Stimulated activated CD4-positive, alpha-beta T cell treated with anti-CD3 and anti-CD28 coated beads, TNF-alpha, amount 100 ng/mL, for 24 hours (primary cell): Measurements from ENCODE around the gene RAB30.
A peak's percentile ranks its signal among the peaks of the same experiment; 100 is the strongest.
"Not testable (repeated sequence)": the region's sequence is repeated elsewhere in the genome, so short reads cannot be mapped to it uniquely, and the experiment has no call there.

ENCODE experiments used
- DNase-seq, 3 experiments: peaks; one replicate each; pipeline ENCODE4 v3.0.0-alpha.2; 2020; ENCODE audit warnings: low read depth in 3 of 3

RAB30 gene

DNA sequence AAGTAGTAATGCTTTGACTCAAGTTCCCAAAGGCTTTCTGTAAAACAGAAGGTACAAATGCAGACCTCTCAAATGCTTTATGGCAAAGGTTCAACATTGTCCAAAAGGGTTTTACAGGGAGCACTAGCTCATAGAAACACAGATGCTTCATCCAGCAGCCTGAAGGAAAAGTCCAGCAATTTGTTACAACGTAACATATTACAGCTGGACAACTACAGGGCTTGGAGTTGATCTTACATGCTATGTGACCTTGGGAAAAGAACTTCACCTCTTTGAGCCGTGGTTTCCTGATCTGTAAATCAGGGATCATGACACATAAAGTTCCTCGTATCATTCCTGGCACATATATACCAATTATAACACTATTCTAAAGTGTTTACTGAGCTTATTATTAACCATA lies 85.3 kb downstream of the RAB30 start:
- no peak for DNase-seq

GRCh38 chr11:82981852-82982251 lies 89.8 kb downstream of the RAB30 start:
- no peak for DNase-seq

GRCh38 chr11:82980947-82981346 lies 90.8 kb downstream of the RAB30 start:
- no peak for DNase-seq

- no peak for DNase-seq
Measured at GRCh38 chr11:82980292-82980691, 91.4 kb downstream of the RAB30 start.

- no peak for DNase-seq
Measured at GRCh38 chr11:82979824-82980223, 91.9 kb downstream of the RAB30 start.

- DNase-seq: no peak
Measured at GRCh38 chr11:82978422-82979099, 93.1 kb downstream of the RAB30 start.

- DNase-seq: no peak
Measured at GRCh38 chr11:82976786-82977185, 94.9 kb downstream of the RAB30 start.

- no peak for DNase-seq
Measured at GRCh38 chr11:82975882-82976281, 95.8 kb downstream of the RAB30 start.

DNA sequence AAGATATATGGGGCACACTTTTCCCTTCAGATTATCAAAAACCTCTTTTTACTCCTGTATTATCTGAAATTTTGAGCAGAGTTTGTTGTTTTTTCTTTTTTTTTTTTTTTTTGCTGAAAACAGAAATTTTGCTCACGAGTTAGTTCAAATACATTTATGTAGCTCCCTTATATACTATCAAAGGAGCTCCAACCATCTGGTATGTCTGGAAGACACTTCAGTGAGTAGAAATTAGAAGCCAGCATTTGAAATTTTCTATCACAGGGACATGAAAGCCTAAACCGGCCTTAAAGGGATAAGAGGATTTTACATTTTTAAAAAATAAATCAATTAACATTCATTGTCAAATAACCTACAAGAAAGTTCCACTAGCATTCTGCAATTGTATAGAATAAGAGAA lies 96.8 kb downstream of the RAB30 start:
- DNase-seq: no peak

GRCh38 chr11:82974135-82974534 lies 97.6 kb downstream of the RAB30 start:
- DNase-seq: no peak

DNA sequence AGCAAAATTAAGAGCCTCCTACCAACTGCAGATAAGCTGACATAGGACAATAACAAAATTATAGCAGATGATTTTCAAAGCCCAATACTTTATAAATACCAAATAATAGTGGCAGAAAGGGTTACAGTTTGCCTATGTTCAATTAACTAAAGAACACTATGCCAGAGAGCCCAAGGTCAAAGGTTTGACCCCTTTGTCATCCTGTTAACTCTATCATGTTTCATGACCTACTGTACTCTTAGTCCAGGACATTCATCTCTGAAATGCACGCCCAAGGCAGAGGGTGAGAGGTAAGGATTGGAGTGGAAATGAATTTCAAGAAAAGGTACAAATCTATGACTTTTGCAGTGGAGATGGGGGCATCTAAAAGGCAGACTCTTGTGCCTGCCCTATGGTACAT lies 99.6 kb downstream of the RAB30 start:
- no peak for DNase-seq

GRCh38 chr11:82971519-82971946 lies 100.2 kb downstream of the RAB30 start:
- DNase-seq: peak in 1 of 3 experiments; percentile 28

- not testable (repeated sequence) for DNase-seq
Measured at GRCh38 chr11:82970507-82971083, 101.1 kb downstream of the RAB30 start.

DNA sequence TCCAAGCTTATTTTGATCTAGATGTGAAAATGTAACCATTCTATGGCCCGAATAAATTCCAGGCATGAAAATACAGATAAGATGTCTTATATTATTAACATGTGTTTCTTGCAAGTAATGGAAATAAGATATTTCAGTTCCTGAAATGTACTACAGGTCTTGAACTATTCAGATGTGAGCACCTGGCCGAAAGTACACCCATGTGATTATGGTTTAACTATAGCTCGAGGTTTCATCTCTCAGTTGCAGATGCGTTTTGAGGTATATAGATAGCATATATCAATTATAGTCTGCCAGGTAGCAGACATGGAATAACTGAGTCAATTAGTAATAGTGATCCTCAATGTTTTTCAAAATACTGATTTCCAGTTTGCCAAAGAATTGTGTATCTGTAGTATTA lies 101.9 kb downstream of the RAB30 start:
- DNase-seq: no peak

DNA sequence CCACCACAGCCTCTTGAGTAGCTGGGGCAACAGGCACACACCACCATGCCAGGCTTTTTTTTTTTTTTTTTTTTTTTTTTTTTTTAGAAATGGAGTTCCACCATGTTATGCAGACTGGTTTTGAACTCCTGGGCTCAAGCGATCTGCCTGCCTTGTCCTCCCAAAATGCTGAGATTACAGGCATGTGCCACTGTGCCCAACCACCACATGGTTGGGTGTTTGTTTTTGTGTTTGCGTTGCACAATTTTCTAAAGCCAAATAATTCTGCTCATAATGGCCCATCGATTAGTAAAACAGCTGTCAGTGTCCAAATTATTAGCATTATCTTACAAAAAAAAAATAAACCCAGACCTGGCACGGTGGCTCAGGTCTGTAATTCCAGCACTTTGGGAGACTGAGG lies 104.3 kb downstream of the RAB30 start:
- no peak for DNase-seq

DNA sequence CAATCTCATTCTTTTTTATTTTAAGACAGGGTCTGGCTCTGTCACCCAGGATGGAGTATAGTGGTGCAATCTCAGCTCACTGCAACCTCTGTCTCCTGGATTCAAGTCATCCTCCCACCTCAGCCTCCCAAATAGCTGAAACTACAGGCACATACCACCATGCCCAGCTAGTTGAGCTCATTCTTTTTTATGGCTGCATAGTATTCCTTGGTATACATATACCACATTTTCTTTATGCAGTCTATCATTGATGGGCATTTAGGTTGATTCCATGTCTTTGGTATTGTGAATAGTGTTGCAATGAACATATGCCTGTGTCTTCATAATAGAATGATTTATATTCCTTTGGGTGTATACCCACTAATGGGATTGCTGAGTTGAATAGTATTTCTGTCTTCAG lies 109.7 kb downstream of the RAB30 start:
- not testable (repeated sequence) for DNase-seq

GRCh38 chr11:82960779-82961143 lies 110.9 kb downstream of the RAB30 start:
- DNase-seq: no peak

GRCh38 chr11:82959987-82960778 lies 111.5 kb downstream of the RAB30 start:
- no peak for DNase-seq

GRCh38 chr11:82955736-82956453 lies 115.8 kb downstream of the RAB30 start:
- DNase-seq: peak in 1 of 3 experiments; percentile 25

GRCh38 chr11:82950502-82950901 lies 121.2 kb downstream of the RAB30 start:
- not testable (repeated sequence) for DNase-seq

DNA sequence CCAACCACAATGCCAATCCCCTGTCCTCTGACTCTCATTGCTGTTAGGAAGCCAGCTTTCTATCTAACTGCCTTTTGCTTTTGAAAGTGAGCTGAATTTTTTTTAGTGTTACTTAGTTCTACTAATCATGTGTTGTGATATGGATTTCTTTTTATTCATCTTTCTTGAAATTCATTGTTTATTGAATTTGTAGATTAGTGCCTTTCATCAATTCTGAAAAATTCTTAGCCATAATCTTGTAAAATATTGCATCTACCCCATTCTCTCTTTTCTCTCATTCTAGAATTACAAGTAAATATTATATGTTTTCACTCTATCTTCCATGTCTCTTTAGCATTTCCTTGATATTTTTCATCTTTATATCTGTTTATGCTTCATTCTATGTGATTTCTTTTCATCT lies 122.3 kb downstream of the RAB30 start:
- DNase-seq: no peak

GRCh38 chr11:82945682-82946081 lies 126.0 kb downstream of the RAB30 start:
- DNase-seq: no peak
